ENCODE data around the gene ZNF789.

Gene ZNF789

DNA sequence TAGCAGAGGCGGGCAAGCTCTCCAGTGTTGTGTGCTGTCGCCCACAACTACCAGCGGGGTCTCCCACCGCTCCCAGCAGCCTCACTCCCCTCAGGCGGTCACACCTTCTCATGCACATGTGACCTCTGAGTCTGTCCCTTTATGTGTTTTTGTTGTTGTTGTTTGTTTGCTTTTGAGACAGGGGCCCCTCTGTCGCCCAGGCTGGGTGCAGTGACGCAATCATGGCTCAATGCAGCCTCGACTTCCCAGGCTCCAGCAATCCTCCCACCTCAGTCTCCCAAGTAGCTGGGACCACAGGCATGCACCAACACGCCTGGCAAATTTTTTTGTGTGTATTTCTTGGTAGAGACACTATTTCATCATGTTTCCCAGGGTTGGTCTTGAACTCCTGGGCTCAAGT lies 32.5 kb upstream of the ZNF789 start:
- peak overlapping the region in 1 of 2 donors; percentile 89 for H3K4me3 ChIP-seq (ENCODE audit: low read length in 2 of 2)
- H3K9me3 ChIP-seq (ENCODE audit: control insufficient read depth in 2 of 2, low read length in 2 of 2), result no peaks in the 10 kb centered on the region
- no peak overlapping the region for H3K9ac ChIP-seq (ENCODE audit: low read depth in 1 of 2, low read length in 2 of 2)
- H3K4me1 ChIP-seq (ENCODE audit: control insufficient read depth in 2 of 2, insufficient read depth in 2 of 2, low read length in 2 of 2), result peaks cover 16 to 17% of the 10 kb centered on the region in 2 donors
- H3K27me3 ChIP-seq (ENCODE audit: control insufficient read depth in 2 of 2, insufficient read depth in 2 of 2, low read length in 2 of 2), result no peaks in the 10 kb centered on the region
- no peak overlapping the region for H3K27ac ChIP-seq (ENCODE audit: low read depth in 2 of 2, low read length in 2 of 2)
- peaks cover 9 to 14% of the 10 kb centered on the region in 2 donors for H3K36me3 ChIP-seq (ENCODE audit: control insufficient read depth in 2 of 2, insufficient read depth in 2 of 2, low read length in 2 of 2)

DNA sequence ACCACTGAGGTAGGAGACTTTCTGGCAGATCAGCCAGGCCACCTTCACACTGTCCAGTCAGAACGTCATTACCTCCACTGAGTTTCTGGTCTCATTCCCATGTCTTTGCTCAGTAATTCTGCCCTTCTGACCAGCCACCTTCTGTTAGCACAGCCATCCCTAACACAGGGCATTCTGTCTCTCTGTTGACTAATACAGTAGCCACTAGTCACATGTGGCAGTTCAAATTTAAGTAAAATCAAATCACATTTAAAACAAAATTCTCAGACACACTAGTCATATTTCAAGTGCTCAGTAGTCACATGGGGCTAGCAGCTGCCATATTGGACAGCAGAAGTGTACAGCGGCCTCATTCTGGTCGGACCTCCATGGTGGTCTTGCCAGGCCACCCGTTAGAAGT lies 26.6 kb upstream of the ZNF789 start:
- H3K27me3 ChIP-seq (ENCODE audit: control insufficient read depth in 2 of 2, insufficient read depth in 2 of 2, low read length in 2 of 2), result no peaks in the 10 kb centered on the region
- H3K9ac ChIP-seq (ENCODE audit: low read depth in 1 of 2, low read length in 2 of 2), result no peak overlapping the region
- no peaks in the 10 kb centered on the region for H3K4me1 ChIP-seq (ENCODE audit: control insufficient read depth in 2 of 2, insufficient read depth in 2 of 2, low read length in 2 of 2)
- no peaks in the 10 kb centered on the region for H3K9me3 ChIP-seq (ENCODE audit: control insufficient read depth in 2 of 2, low read length in 2 of 2)
- H3K4me3 ChIP-seq (ENCODE audit: low read length in 2 of 2), result no peak overlapping the region
- peaks cover 40 to 55% of the 10 kb centered on the region in 2 donors for H3K36me3 ChIP-seq (ENCODE audit: control insufficient read depth in 2 of 2, insufficient read depth in 2 of 2, low read length in 2 of 2)
- H3K27ac ChIP-seq (ENCODE audit: low read depth in 2 of 2, low read length in 2 of 2), result no peak overlapping the region

- Histone ChIP-seq H3K36me3 (ENCODE audit: control insufficient read depth in 2 of 2, insufficient read depth in 2 of 2, low read length in 2 of 2) (peaks cover 44 to 63% of the 10 kb centered on the region in 2 donors), H3K4me1 (ENCODE audit: control insufficient read depth in 2 of 2, insufficient read depth in 2 of 2, low read length in 2 of 2) (no peaks in the 10 kb centered on the region), H3K4me3 (ENCODE audit: low read length in 2 of 2) (no peak overlapping the region)
Measured at GRCh38 chr7:99447943-99448342, 24.7 kb upstream of the ZNF789 start.

DNA sequence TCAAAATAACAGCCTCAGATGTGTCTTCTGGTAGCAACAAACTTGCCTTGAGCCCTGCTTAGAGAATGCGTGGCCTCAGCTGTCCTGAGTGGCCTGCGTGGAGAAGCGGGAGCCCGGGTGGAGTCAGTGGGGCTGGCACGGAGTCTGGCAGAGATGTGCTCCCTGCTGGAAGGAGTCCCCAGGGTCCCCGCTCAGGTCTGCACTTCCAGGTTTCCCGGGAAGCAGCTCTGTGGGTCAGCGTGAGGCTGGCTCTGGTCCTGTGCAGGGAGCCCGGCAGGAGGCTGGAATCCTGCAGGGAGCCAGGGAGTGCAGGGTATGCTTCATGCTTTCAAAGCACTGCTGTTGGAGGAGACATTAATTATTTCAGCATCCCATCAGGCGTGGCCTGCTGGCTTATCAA lies 23.8 kb upstream of the ZNF789 start:
- no peak overlapping the region for H3K9ac ChIP-seq (ENCODE audit: low read depth in 1 of 2, low read length in 2 of 2)
- H3K27ac ChIP-seq (ENCODE audit: low read depth in 2 of 2, low read length in 2 of 2), result no peak overlapping the region
- no peaks in the 10 kb centered on the region for H3K27me3 ChIP-seq (ENCODE audit: control insufficient read depth in 2 of 2, insufficient read depth in 2 of 2, low read length in 2 of 2)
- no peak overlapping the region for H3K4me3 ChIP-seq (ENCODE audit: low read length in 2 of 2)
- no peaks in the 10 kb centered on the region for H3K4me1 ChIP-seq (ENCODE audit: control insufficient read depth in 2 of 2, insufficient read depth in 2 of 2, low read length in 2 of 2)
- peaks cover 48 to 69% of the 10 kb centered on the region in 2 donors for H3K36me3 ChIP-seq (ENCODE audit: control insufficient read depth in 2 of 2, insufficient read depth in 2 of 2, low read length in 2 of 2)
- no peaks in the 10 kb centered on the region for H3K9me3 ChIP-seq (ENCODE audit: control insufficient read depth in 2 of 2, low read length in 2 of 2)

More at GRCh38 chr7:99447943-99448342, 24.7 kb upstream of the ZNF789 start:
- Histone ChIP-seq H3K9ac (ENCODE audit: low read depth in 1 of 2, low read length in 2 of 2) (no peak overlapping the region), H3K9me3 (ENCODE audit: control insufficient read depth in 2 of 2, low read length in 2 of 2) (no peaks in the 10 kb centered on the region), H3K27ac (ENCODE audit: low read depth in 2 of 2, low read length in 2 of 2) (no peak overlapping the region), H3K27me3 (ENCODE audit: control insufficient read depth in 2 of 2, insufficient read depth in 2 of 2, low read length in 2 of 2) (no peaks in the 10 kb centered on the region)

DNA sequence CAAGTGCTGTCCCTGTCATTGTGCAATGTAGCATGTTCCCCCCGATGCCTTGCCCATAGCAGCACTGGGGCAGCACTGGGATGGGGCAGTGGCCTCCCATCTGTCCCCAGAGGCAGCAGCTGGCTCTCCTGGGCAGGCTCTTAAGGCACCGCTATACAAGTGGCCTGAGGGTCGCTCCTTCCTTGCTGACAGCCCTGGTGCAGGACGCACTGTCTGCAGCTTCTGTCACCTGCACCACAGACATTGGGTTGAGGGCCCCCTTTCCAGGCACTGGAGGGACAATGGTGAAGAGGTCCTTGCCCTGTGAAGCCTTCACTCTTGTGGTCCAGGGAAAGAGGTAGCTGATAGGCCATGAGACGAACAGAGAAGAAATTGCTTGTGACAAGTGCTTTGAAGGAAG lies 23.4 kb upstream of the ZNF789 start:
- Histone ChIP-seq H3K4me3 (ENCODE audit: low read length in 2 of 2) (no peak overlapping the region), H3K4me1 (ENCODE audit: control insufficient read depth in 2 of 2, insufficient read depth in 2 of 2, low read length in 2 of 2) (no peaks in the 10 kb centered on the region), H3K9me3 (ENCODE audit: control insufficient read depth in 2 of 2, low read length in 2 of 2) (no peaks in the 10 kb centered on the region), H3K36me3 (ENCODE audit: control insufficient read depth in 2 of 2, insufficient read depth in 2 of 2, low read length in 2 of 2) (peaks cover 49 to 73% of the 10 kb centered on the region in 2 donors), H3K27ac (ENCODE audit: low read depth in 2 of 2, low read length in 2 of 2) (no peak overlapping the region), H3K27me3 (ENCODE audit: control insufficient read depth in 2 of 2, insufficient read depth in 2 of 2, low read length in 2 of 2) (no peaks in the 10 kb centered on the region), H3K9ac (ENCODE audit: low read depth in 1 of 2, low read length in 2 of 2) (no peak overlapping the region)

GRCh38 chr7:99451936-99452335 lies 20.8 kb upstream of the ZNF789 start:
- no peak overlapping the region for H3K9ac ChIP-seq (ENCODE audit: low read depth in 1 of 2, low read length in 2 of 2)
- no peak overlapping the region for H3K4me3 ChIP-seq (ENCODE audit: low read length in 2 of 2)
- no peaks in the 10 kb centered on the region for H3K27me3 ChIP-seq (ENCODE audit: control insufficient read depth in 2 of 2, insufficient read depth in 2 of 2, low read length in 2 of 2)
- H3K27ac ChIP-seq (ENCODE audit: low read depth in 2 of 2, low read length in 2 of 2), result no peak overlapping the region
- no peaks in the 10 kb centered on the region for H3K9me3 ChIP-seq (ENCODE audit: control insufficient read depth in 2 of 2, low read length in 2 of 2)
- no peaks in the 10 kb centered on the region for H3K4me1 ChIP-seq (ENCODE audit: control insufficient read depth in 2 of 2, insufficient read depth in 2 of 2, low read length in 2 of 2)
- peaks cover 53 to 83% of the 10 kb centered on the region in 2 donors for H3K36me3 ChIP-seq (ENCODE audit: control insufficient read depth in 2 of 2, insufficient read depth in 2 of 2, low read length in 2 of 2)

DNA sequence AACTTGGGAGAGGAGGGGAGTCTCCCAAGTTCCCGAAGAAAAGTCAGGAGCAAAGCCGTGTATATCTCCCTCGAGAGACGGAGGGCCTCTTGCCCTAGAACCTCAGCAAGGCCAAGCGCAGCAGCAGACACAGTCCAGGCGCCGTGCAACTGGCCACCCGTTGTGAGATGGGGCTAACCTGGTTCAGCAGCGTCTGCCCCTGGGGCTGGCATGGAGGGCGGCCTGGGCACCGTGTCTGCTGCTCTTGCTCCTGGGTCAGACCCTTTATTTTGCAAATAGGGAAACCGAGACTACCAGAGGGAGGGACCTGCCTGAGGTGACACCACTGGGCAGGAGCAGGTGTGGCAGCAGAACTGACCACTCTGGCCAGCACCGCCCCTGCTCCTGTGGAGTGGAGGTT lies 20.1 kb upstream of the ZNF789 start:
- Histone ChIP-seq H3K9me3 (ENCODE audit: control insufficient read depth in 2 of 2, low read length in 2 of 2) (no peaks in the 10 kb centered on the region), H3K36me3 (ENCODE audit: control insufficient read depth in 2 of 2, insufficient read depth in 2 of 2, low read length in 2 of 2) (peaks cover 59 to 89% of the 10 kb centered on the region in 2 donors), H3K4me3 (ENCODE audit: low read length in 2 of 2) (no peak overlapping the region), H3K27ac (ENCODE audit: low read depth in 2 of 2, low read length in 2 of 2) (no peak overlapping the region), H3K4me1 (ENCODE audit: control insufficient read depth in 2 of 2, insufficient read depth in 2 of 2, low read length in 2 of 2) (no peaks in the 10 kb centered on the region), H3K27me3 (ENCODE audit: control insufficient read depth in 2 of 2, insufficient read depth in 2 of 2, low read length in 2 of 2) (no peaks in the 10 kb centered on the region), H3K9ac (ENCODE audit: low read depth in 1 of 2, low read length in 2 of 2) (no peak overlapping the region)

- Histone ChIP-seq H3K27ac (ENCODE audit: low read depth in 2 of 2, low read length in 2 of 2) (no peak overlapping the region), H3K4me3 (ENCODE audit: low read length in 2 of 2) (no peak overlapping the region), H3K9me3 (ENCODE audit: control insufficient read depth in 2 of 2, low read length in 2 of 2) (no peaks in the 10 kb centered on the region), H3K9ac (ENCODE audit: low read depth in 1 of 2, low read length in 2 of 2) (no peak overlapping the region), H3K27me3 (ENCODE audit: control insufficient read depth in 2 of 2, insufficient read depth in 2 of 2, low read length in 2 of 2) (no peaks in the 10 kb centered on the region), H3K4me1 (ENCODE audit: control insufficient read depth in 2 of 2, insufficient read depth in 2 of 2, low read length in 2 of 2) (no peaks in the 10 kb centered on the region), H3K36me3 (ENCODE audit: control insufficient read depth in 2 of 2, insufficient read depth in 2 of 2, low read length in 2 of 2) (peaks cover 58 to 89% of the 10 kb centered on the region in 2 donors)
Measured at GRCh38 chr7:99453105-99453504, 19.6 kb upstream of the ZNF789 start.

DNA sequence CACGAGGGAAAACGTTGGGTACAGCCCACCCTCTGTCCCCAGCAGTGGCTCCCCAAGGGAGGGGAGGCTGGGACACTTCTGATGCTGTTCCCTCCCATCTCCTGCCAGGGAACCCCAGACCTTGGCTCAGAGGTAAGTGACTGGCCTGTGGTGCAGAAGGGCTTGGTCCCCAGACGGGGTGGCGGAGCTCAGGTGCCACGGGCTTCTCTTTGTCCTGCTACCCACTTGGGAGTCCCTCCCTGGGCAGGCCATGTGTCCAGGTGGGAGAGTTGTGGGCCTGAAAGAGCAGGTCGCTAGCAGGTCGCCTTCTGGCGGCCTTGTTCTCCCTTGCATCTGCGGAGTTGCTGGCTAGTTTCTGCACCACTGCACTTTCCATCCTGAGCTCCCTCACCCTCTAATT lies 16.8 kb upstream of the ZNF789 start:
- H3K27me3 ChIP-seq (ENCODE audit: control insufficient read depth in 2 of 2, insufficient read depth in 2 of 2, low read length in 2 of 2), result no peaks in the 10 kb centered on the region
- no peak overlapping the region for H3K27ac ChIP-seq (ENCODE audit: low read depth in 2 of 2, low read length in 2 of 2)
- H3K36me3 ChIP-seq (ENCODE audit: control insufficient read depth in 2 of 2, insufficient read depth in 2 of 2, low read length in 2 of 2), result peaks cover 59 to 86% of the 10 kb centered on the region in 2 donors
- no peaks in the 10 kb centered on the region for H3K4me1 ChIP-seq (ENCODE audit: control insufficient read depth in 2 of 2, insufficient read depth in 2 of 2, low read length in 2 of 2)
- H3K4me3 ChIP-seq (ENCODE audit: low read length in 2 of 2), result no peak overlapping the region
- H3K9ac ChIP-seq (ENCODE audit: low read depth in 1 of 2, low read length in 2 of 2), result no peak overlapping the region
- H3K9me3 ChIP-seq (ENCODE audit: control insufficient read depth in 2 of 2, low read length in 2 of 2), result no peaks in the 10 kb centered on the region

GRCh38 chr7:99456288-99456687 lies 16.4 kb upstream of the ZNF789 start:
- Histone ChIP-seq H3K9me3 (ENCODE audit: control insufficient read depth in 2 of 2, low read length in 2 of 2) (no peaks in the 10 kb centered on the region), H3K4me1 (ENCODE audit: control insufficient read depth in 2 of 2, insufficient read depth in 2 of 2, low read length in 2 of 2) (no peaks in the 10 kb centered on the region), H3K27me3 (ENCODE audit: control insufficient read depth in 2 of 2, insufficient read depth in 2 of 2, low read length in 2 of 2) (no peaks in the 10 kb centered on the region), H3K9ac (ENCODE audit: low read depth in 1 of 2, low read length in 2 of 2) (no peak overlapping the region), H3K27ac (ENCODE audit: low read depth in 2 of 2, low read length in 2 of 2) (no peak overlapping the region), H3K36me3 (ENCODE audit: control insufficient read depth in 2 of 2, insufficient read depth in 2 of 2, low read length in 2 of 2) (peaks cover 59 to 83% of the 10 kb centered on the region in 2 donors), H3K4me3 (ENCODE audit: low read length in 2 of 2) (no peak overlapping the region)
